HepG2 (cell line): ENCODE measurements around the gene EFEMP2. TPM values are rescaled to one million over a fixed set of nuclear protein-coding genes. Genes with fewer than 3 reads are reported as not detected.

Source experiments
- CHD4 ChIP-seq: fragments of 200-600 bp; sonication (generic); IDR thresholded peaks from 2 replicates; pipeline ENCODE4 v1.7.0; 2017; ENCODE audit warnings: mild to moderate bottlenecking, low read length, borderline replicate concordance
- DMAP1 ChIP-seq: IDR thresholded peaks from 2 replicates; pipeline ENCODE4 v1.6.1; 2016
- ESRRA ChIP-seq: sonication (generic); formaldehyde crosslinking; IDR thresholded peaks from 2 replicates; pipeline ENCODE4 v1.5.1; 2020; ENCODE audit warnings: mild to moderate bottlenecking, low read depth, missing genetic modification reagents
- FIP1L1 ChIP-seq: fragments of 200-400 bp; formaldehyde crosslinking; IDR thresholded peaks from 2 replicates; pipeline ENCODE4 v1.6.1; 2018; ENCODE audit warnings: low read depth, mild to moderate bottlenecking, low read length, moderate library complexity, borderline replicate concordance; ENCODE audit not compliant: insufficient read depth
- FLYWCH1 ChIP-seq: sonication (generic); formaldehyde crosslinking; IDR thresholded peaks from 2 replicates; pipeline ENCODE4 v1.8.1; 2023; ENCODE audit warnings: mild to moderate bottlenecking, missing genetic modification reagents
- FOSL2 ChIP-seq: sonication (generic); formaldehyde crosslinking; IDR thresholded peaks from 2 replicates; pipeline ENCODE4 v1.4.0; 2020; ENCODE audit warnings: missing genetic modification reagents
- GTF3A ChIP-seq: sonication (generic); formaldehyde crosslinking; conservative IDR thresholded peaks from 2 replicates; pipeline ENCODE4 v1.4.0; 2020; ENCODE audit warnings: mild to moderate bottlenecking, missing genetic modification reagents
- HDAC2 ChIP-seq: sonication (generic); formaldehyde crosslinking; IDR thresholded peaks from 2 replicates; pipeline ENCODE4 v1.4.0; 2020; ENCODE audit warnings: missing genetic modification reagents
- HNRNPUL1 ChIP-seq: fragments of 200-400 bp; formaldehyde crosslinking; IDR thresholded peaks from 2 replicates; pipeline ENCODE4 v1.6.1; 2017; ENCODE audit warnings: low read depth, mild to moderate bottlenecking, low read length, moderate library complexity
- JDP2 ChIP-seq: sonication (generic); formaldehyde crosslinking; IDR thresholded peaks from 2 replicates; pipeline ENCODE4 v1.8.1; 2022; ENCODE audit warnings: missing genetic modification reagents, borderline replicate concordance
- LCORL ChIP-seq, 2 experiments: fragments of 450-650 bp in 1 of 2; sonication (generic) in 1 of 2; formaldehyde crosslinking in 1 of 2; IDR thresholded peaks; 2 replicates each; pipeline versions ENCODE4 v1.5.0 to v1.6.1; 2017 to 2020; ENCODE audit warnings: antibody characterized with exemption in 1 of 2, missing genetic modification reagents in 1 of 2
- MTF2 ChIP-seq: sonication (generic); formaldehyde crosslinking; IDR thresholded peaks from 2 replicates; pipeline ENCODE4 v1.5.0; 2020; ENCODE audit warnings: missing genetic modification reagents, borderline replicate concordance
- MXD4 ChIP-seq: IDR thresholded peaks from 2 replicates; pipeline ENCODE4 v1.6.1; 2016; ENCODE audit warnings: mild to moderate bottlenecking, missing biosample characterization, missing genetic modification reagents
- NFE2L2 ChIP-seq: fragments of 150-350 bp; IDR thresholded peaks from 2 replicates; pipeline ENCODE4 v1.6.1; 2014; ENCODE audit warnings: low read length
- NFIB ChIP-seq: sonication (generic); formaldehyde crosslinking; IDR thresholded peaks from 2 replicates; pipeline ENCODE4 v1.9.0; 2021; ENCODE audit warnings: missing genetic modification reagents, mild to moderate bottlenecking, borderline replicate concordance
- NR2C2 ChIP-seq: sonication (generic); formaldehyde crosslinking; IDR thresholded peaks from 2 replicates; pipeline ENCODE4 v1.4.0; 2020; ENCODE audit warnings: missing genetic modification reagents, mild to moderate bottlenecking, moderate library complexity, borderline replicate concordance
- PAWR ChIP-seq: sonication (generic); formaldehyde crosslinking; IDR thresholded peaks from 2 replicates; pipeline ENCODE4 v1.4.0; 2020; ENCODE audit warnings: missing genetic modification reagents, mild to moderate bottlenecking, borderline replicate concordance
- SMYD3 ChIP-seq: sonication (generic); formaldehyde crosslinking; IDR thresholded peaks from 2 replicates; pipeline ENCODE4 v1.8.1; 2023; ENCODE audit warnings: mild to moderate bottlenecking, missing genetic modification reagents
- ZFX ChIP-seq: sonication (generic); formaldehyde crosslinking; IDR thresholded peaks from 2 replicates; pipeline ENCODE4 v1.4.0; 2020; ENCODE audit warnings: mild to moderate bottlenecking, low read depth, missing genetic modification reagents, moderate library complexity
- ZNF101 ChIP-seq: sonication (generic); formaldehyde crosslinking; IDR thresholded peaks from 2 replicates; pipeline ENCODE4 v1.4.0; 2020; ENCODE audit warnings: mild to moderate bottlenecking, low read depth, missing genetic modification reagents, borderline replicate concordance
- ZNF276 ChIP-seq: sonication (generic); formaldehyde crosslinking; IDR thresholded peaks from 2 replicates; pipeline ENCODE4 v1.4.0; 2020; ENCODE audit warnings: mild to moderate bottlenecking, low read depth, missing genetic modification reagents
- ZNF3 ChIP-seq: IDR thresholded peaks from 2 replicates; pipeline ENCODE4 v1.7.0; 2017; ENCODE audit warnings: inconsistent platforms
- ZNF326 ChIP-seq: sonication (generic); formaldehyde crosslinking; IDR thresholded peaks from 2 replicates; pipeline ENCODE4 v1.4.0; 2020; ENCODE audit warnings: missing genetic modification reagents, borderline replicate concordance
- polyA plus RNA-seq, 8 experiments: library from polyadenylated mRNA; depleted of rRNA in 3 of 8; stranded (reverse) in 7 of 8; unstranded in 1 of 8; fragments of >200 nt; fragmentation: Illumina TruSeq in 4 of 8; extraction: Trizol in 4 of 8; gene quantifications; 2 replicates each; pipeline versions ENCODE4 v1.2.1 to v1.2.3, GENCODE V29; 2011 to 2016; ENCODE audit warnings: low read depth in 4 of 8, missing spikeins in 1 of 8, mixed read lengths in 1 of 8; ENCODE audit not compliant: insufficient read depth in 1 of 8
- total RNA-seq, 5 experiments: library from RNA; depleted of rRNA; stranded (reverse); fragments of >200 nt; fragmentation: Illumina TruSeq; extraction: Trizol; gene quantifications; 2 replicates each; pipeline ENCODE4 v1.2.3, GENCODE V29; 2016; ENCODE audit warnings: low read depth in 1 of 5
- TF ChIP-seq, protein P1 (sequence below): sonication (generic); formaldehyde crosslinking; IDR thresholded peaks from 2 replicates; pipeline ENCODE4 v1.4.0; 2020; ENCODE audit warnings: mild to moderate bottlenecking, missing genetic modification reagents

EFEMP2 gene
- total and polyA plus RNA-seq, 2 of the 13 experiments (the other 11 are each of a cell fraction or from before 2014, with no cell fraction given), result 7.4 to 29.7 TPM

GRCh38 chr11:65860278-65861164 is 12.1 kb downstream of the EFEMP2 start, which contains the start of gene MUS81 (continued):
- TF ChIP-seq SMYD3 (CRISPR knock-in tag) (no peak), PAWR (CRISPR knock-in tag) (no peak), FLYWCH1 (CRISPR knock-in tag) (no peak), ZNF3 (CRISPR knock-in tag) (no peak), ZNF276 (peak; percentile 38; the same call in 1 of the 2 replicates), FOSL2 (CRISPR knock-in tag) (0 out of 2 replicates have a peak, but pooled peaks have one; percentile 18), MXD4 (no peak), NFIB (CRISPR knock-in tag) (no peak), ZFX (CRISPR knock-in tag) (peak; percentile 69; the same call in 1 of the 2 replicates), FIP1L1 (no peak), ESRRA (CRISPR knock-in tag) (peak; percentile 53; the same call in 1 of the 2 replicates), HDAC2 (CRISPR knock-in tag) (0 out of 2 replicates have a peak, but pooled peaks have one; percentile 12), LCORL (IDR thresholded peaks at IDR 0.05) (no peak), LCORL (CRISPR knock-in tag; IDR thresholded peaks at IDR 0.05) (peak; percentile 65), JDP2 (CRISPR knock-in tag) (no peak), NFE2L2 (no peak), CHD4 (no peak), MTF2 (CRISPR knock-in tag) (0 out of 2 replicates have a peak, but pooled peaks have one; percentile 91), HNRNPUL1 (no peak), ZNF326 (no peak), DMAP1 (CRISPR knock-in tag) (peak; percentile 82), GTF3A (CRISPR knock-in tag) (no peak), ZNF101 (CRISPR knock-in tag) (no peak), NR2C2 (CRISPR knock-in tag) (peak; percentile 91)
- TF ChIP-seq, protein P1, sequence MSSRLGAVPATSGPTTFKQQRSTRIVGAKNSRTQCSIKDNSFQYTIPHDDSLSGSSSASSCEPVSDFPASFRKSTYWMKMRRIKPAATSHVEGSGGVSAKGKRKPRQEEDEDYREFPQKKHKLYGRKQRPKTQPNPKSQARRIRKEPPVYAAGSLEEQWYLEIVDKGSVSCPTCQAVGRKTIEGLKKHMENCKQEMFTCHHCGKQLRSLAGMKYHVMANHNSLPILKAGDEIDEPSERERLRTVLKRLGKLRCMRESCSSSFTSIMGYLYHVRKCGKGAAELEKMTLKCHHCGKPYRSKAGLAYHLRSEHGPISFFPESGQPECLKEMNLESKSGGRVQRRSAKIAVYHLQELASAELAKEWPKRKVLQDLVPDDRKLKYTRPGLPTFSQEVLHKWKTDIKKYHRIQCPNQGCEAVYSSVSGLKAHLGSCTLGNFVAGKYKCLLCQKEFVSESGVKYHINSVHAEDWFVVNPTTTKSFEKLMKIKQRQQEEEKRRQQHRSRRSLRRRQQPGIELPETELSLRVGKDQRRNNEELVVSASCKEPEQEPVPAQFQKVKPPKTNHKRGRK (CRISPR knock-in tag), result no peak
